ENCODE results near the gene OR14I1. TPM values are rescaled to one million over a fixed set of nuclear protein-coding genes. Genes with fewer than 3 reads are reported as not detected.
"Not testable (repeated sequence)": the region's sequence is repeated elsewhere in the genome, so short reads cannot be mapped to it uniquely, and the experiment has no call there.

Gene OR14I1
- total RNA-seq, 1 donor from 2014 or later = not detected

DNA sequence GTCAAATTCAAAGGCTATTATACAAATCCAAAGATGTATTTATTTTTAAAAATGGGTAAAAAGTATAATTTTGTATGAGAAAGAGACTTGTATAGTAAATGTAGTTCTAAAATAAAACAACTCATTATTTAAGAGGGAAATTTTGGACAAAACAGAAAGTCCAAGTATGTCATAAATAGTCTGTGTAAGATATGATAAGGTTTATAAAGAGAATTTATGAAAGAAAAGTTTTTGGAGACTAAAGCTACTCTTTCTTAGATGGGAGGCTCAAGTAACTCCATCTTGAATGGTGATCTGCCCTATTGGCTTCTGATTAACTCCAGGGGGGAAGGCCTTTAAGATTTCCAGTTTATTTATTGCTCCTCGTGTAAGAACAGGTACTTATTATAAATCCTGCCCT is 32.6 kb downstream of the OR14I1 start:
- H4K20me1 ChIP-seq (ENCODE audit: low read depth) = no peaks in the 10 kb centered on the region

DNA sequence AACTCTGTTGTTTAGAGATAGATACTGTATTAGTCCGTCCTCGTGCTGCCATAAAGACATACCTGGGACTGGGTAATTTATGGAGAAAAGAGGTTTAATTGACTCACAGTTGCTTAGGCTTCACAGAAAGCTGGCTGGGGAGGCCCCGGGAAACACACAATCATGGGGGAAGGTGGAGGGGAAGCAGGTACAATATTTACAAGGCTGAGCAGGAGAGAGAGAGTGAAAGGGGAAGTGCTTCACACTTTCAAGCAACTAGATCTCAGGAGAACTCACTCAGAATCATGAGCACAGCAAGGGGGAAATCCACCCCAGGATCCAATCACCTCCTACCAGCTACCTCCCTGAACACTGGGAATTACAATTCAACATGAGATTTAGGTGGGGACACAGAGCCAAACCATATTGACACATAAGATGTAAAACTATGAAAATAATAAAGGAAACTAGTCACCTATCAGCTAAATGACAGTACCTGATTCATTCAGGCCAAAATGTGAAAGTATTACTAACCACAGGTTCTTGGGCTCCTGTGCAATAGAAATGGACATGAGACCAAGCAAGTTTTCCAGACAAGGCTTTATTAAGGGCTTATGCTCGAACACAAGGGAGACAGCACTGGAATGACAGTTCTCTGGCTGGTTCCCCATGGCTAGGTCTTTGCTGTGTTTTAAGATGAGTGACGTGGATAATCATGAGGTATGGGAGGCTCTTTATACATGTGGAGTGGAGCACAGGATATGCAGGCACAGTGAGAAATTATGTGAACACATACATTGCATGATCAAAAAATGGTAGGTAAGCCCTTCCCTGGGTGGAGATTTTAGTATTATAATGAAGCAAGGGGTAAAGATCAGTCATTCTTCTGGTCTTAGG is 38.9 kb downstream of the OR14I1 start:
- H2AFZ ChIP-seq (replicated peaks); H3K27me3 Mint-ChIP-seq (ENCODE audit: insufficient read depth, low read depth); H3K4me1 ChIP-seq; H3K9me3 ChIP-seq (ENCODE audit: low read depth); H3K27me3 ChIP-seq; H3K27ac ChIP-seq; H3K27ac Mint-ChIP-seq; H3K9ac ChIP-seq; H3K36me3 Mint-ChIP-seq; H3K4me1 Mint-ChIP-seq; H3K4me3 Mint-ChIP-seq; H4K20me1 ChIP-seq (ENCODE audit: low read depth); DNase-seq (ENCODE audit: low spot score); H3K79me2 ChIP-seq (ENCODE audit: low read depth); H3K4me2 ChIP-seq; H3F3A ChIP-seq (ENCODE audit: low read depth); H3K36me3 ChIP-seq; H3K4me3 ChIP-seq: not testable (repeated sequence)
- H3K9me3 Mint-ChIP-seq = peaks cover 27% of the 10 kb centered on the region

More for the DNA sequence above, 32.6 kb downstream of the OR14I1 start:
- Mint-ChIP-seq H3K4me3 (no peak overlapping the region), H3K4me1 (no peaks in the 10 kb centered on the region), H3K27ac (no peak overlapping the region), H3K9me3 (peaks cover 20% of the 10 kb centered on the region), H3K27me3 (ENCODE audit: insufficient read depth, low read depth) (no peaks in the 10 kb centered on the region), H3K36me3 (no peaks in the 10 kb centered on the region)
- no peak for DNase-seq (ENCODE audit: low spot score)
- H3K9ac ChIP-seq = no peak overlapping the region
- TF ChIP-seq, protein P1, sequence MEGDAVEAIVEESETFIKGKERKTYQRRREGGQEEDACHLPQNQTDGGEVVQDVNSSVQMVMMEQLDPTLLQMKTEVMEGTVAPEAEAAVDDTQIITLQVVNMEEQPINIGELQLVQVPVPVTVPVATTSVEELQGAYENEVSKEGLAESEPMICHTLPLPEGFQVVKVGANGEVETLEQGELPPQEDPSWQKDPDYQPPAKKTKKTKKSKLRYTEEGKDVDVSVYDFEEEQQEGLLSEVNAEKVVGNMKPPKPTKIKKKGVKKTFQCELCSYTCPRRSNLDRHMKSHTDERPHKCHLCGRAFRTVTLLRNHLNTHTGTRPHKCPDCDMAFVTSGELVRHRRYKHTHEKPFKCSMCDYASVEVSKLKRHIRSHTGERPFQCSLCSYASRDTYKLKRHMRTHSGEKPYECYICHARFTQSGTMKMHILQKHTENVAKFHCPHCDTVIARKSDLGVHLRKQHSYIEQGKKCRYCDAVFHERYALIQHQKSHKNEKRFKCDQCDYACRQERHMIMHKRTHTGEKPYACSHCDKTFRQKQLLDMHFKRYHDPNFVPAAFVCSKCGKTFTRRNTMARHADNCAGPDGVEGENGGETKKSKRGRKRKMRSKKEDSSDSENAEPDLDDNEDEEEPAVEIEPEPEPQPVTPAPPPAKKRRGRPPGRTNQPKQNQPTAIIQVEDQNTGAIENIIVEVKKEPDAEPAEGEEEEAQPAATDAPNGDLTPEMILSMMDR (IDR thresholded peaks at IDR 0.05) = no peak
- no peak for TF ChIP-seq EZH2phosphoT487 (IDR thresholded peaks at IDR 0.05)
- no peak for TF ChIP-seq EZH2 (IDR thresholded peaks at IDR 0.05)
- no peak overlapping the region for H3K4me3 ChIP-seq
- no peak overlapping the region for H3K4me2 ChIP-seq
- no peaks in the 10 kb centered on the region for H3K4me1 ChIP-seq
- no peaks in the 10 kb centered on the region for H3K36me3 ChIP-seq
- H3K27me3 ChIP-seq = no peaks in the 10 kb centered on the region
- H2AFZ ChIP-seq (replicated peaks) = no peak overlapping the region
- no peaks in the 10 kb centered on the region for H3K79me2 ChIP-seq (ENCODE audit: low read depth)
- no peaks in the 10 kb centered on the region for H3F3A ChIP-seq (ENCODE audit: low read depth)
- peaks cover 21% of the 10 kb centered on the region for H3K9me3 ChIP-seq (ENCODE audit: low read depth)
- no peak overlapping the region for H3K27ac ChIP-seq

DNA sequence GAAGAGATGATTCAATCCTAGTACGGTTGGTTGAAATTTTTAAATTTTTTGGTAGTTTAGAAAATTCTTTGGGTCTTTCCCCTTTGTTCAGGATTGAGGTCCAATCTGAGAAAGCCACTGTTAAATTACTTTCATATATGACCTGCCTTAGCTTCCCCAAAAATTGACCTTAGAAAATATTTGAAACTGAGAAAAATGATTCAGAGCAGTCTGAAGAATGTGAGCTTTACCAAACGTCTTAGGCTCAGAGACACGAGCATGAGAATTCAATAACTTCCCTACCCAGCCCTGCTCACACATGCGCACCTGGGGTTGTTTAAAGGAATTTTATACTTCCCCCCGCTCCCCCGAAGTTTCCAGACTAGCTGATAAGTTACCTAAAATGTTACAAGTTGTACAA is 45.8 kb downstream of the OR14I1 start:
- not testable (repeated sequence) for H3K27ac ChIP-seq; H3K4me3 Mint-ChIP-seq; H3K9me3 ChIP-seq (ENCODE audit: low read depth); H3F3A ChIP-seq (ENCODE audit: low read depth); H3K27ac Mint-ChIP-seq; DNase-seq (ENCODE audit: low spot score); H4K20me1 ChIP-seq (ENCODE audit: low read depth); H2AFZ ChIP-seq (replicated peaks); H3K9ac ChIP-seq; H3K27me3 ChIP-seq; H3K4me1 Mint-ChIP-seq; H3K36me3 ChIP-seq; H3K79me2 ChIP-seq (ENCODE audit: low read depth); H3K4me3 ChIP-seq; H3K27me3 Mint-ChIP-seq (ENCODE audit: insufficient read depth, low read depth); H3K4me2 ChIP-seq; H3K4me1 ChIP-seq; H3K36me3 Mint-ChIP-seq
- peaks cover 18% of the 10 kb centered on the region for H3K9me3 Mint-ChIP-seq

DNA sequence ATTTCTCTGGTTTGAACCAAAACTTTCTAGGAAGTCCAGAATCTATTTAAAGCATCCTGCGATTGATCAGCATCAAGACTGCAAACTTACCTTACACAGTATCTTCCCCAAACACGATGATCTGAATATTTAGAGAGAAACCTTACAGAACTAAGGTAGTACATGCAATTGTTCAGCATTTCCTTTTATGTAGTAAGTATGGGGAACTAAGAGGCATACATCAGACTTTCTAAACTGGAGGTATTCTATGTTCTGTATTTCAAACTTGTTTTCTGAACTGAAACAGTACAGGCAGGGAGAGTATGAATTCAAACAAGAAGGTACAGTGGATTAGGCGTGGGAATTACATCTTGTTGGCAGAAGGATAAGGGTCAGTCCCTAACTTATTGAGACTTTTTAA is 47.2 kb downstream of the OR14I1 start, which contains the start of gene OR2T27:
Gene OR2T27, minus strand, starts transcription at position 175 of the 400 bp plus-strand sequence. CDS start 4,644 bp downstream, outside the sequence.
- not testable (repeated sequence) for H3K4me3 ChIP-seq; H3K79me2 ChIP-seq (ENCODE audit: low read depth); H3F3A ChIP-seq (ENCODE audit: low read depth); H3K36me3 ChIP-seq; H3K4me1 ChIP-seq; H3K9me3 ChIP-seq (ENCODE audit: low read depth); H2AFZ ChIP-seq (replicated peaks); H3K9ac ChIP-seq; H3K27ac ChIP-seq; H3K9me3 Mint-ChIP-seq; H4K20me1 ChIP-seq (ENCODE audit: low read depth); H3K36me3 Mint-ChIP-seq; H3K27me3 ChIP-seq; H3K4me3 Mint-ChIP-seq; DNase-seq (ENCODE audit: low spot score); H3K4me1 Mint-ChIP-seq; H3K27me3 Mint-ChIP-seq (ENCODE audit: insufficient read depth, low read depth); H3K27ac Mint-ChIP-seq; H3K4me2 ChIP-seq

Small RNA genes lying within 50 kb of the gene (small RNA-seq; reads per million reads assigned to genes)
- not detected for gene AHCYP8

Other genes starting within 250 kb of the OR14I1 start
- gene OR2T3, start 229.4 kb downstream of the OR14I1 start, total RNA-seq (ENCODE audit: low replicate concordance) = not detected in 2 replicates
- gene OR2T5, start 214.2 kb downstream of the OR14I1 start, total RNA-seq (ENCODE audit: low replicate concordance) = not detected in 2 replicates
- gene OR2G6, start 194.7 kb downstream of the OR14I1 start, total RNA-seq (ENCODE audit: low replicate concordance) = not detected in 2 replicates
- not detected in 2 replicates for gene OR2T29, start 140.0 kb downstream of the OR14I1 start, total RNA-seq (ENCODE audit: low replicate concordance)
- not detected in 2 replicates for gene OR2T34, start 128.0 kb downstream of the OR14I1 start, total RNA-seq (ENCODE audit: low replicate concordance)
- gene OR2T10, start 105.1 kb downstream of the OR14I1 start, total RNA-seq (ENCODE audit: low replicate concordance) = not detected in 2 replicates
- not detected in 2 replicates for gene OR2T11, start 67.7 kb downstream of the OR14I1 start, total RNA-seq (ENCODE audit: low replicate concordance)
- gene OR2T35, start 57.5 kb downstream of the OR14I1 start, total RNA-seq (ENCODE audit: low replicate concordance) = not detected in 2 replicates
- not detected in 2 replicates for gene OR2T27, start 47.2 kb downstream of the OR14I1 start, total RNA-seq (ENCODE audit: low replicate concordance)
- gene LYPD8, start 53.0 kb upstream of the OR14I1 start, total RNA-seq (ENCODE audit: low replicate concordance) = not detected in 2 replicates
- 9.6 and 30.8 TPM in 2 replicates for gene SH3BP5L, start 123.1 kb upstream of the OR14I1 start, total RNA-seq (ENCODE audit: low replicate concordance)
- 16.9 and 35.5 TPM in 2 replicates for gene ZNF672, start 135.5 kb upstream of the OR14I1 start, total RNA-seq (ENCODE audit: low replicate concordance)
- gene ZNF692, start 156.3 kb upstream of the OR14I1 start, total RNA-seq (ENCODE audit: low replicate concordance) = 37.8 and 84.9 TPM in 2 replicates
- 7.9 and 11.2 TPM in 2 replicates for gene PGBD2, start 203.5 kb upstream of the OR14I1 start, total RNA-seq (ENCODE audit: low replicate concordance)